H1 (cell line): ENCODE measurements around the gene CIDEA. TPM values are rescaled to one million over a fixed set of nuclear protein-coding genes. Genes with fewer than 3 reads are reported as not detected.

Source experiments
- CTCF ChIA-PET: fragments of 300-600 bp; sonication (Branson Sonifier 250); formaldehyde crosslinking; loops from one replicate; lab custom pipeline; 2021; ENCODE audit not compliant: partially characterized antibody; lab: Charles Lee
- POLR2A ChIA-PET: fragments of 300-600 bp; sonication (Branson Sonifier 250); formaldehyde crosslinking; loops from one replicate; lab custom pipeline; 2021; ENCODE audit warnings: inconsistent platforms; ENCODE audit not compliant: partially characterized antibody; lab: Charles Lee
- DNase-seq, 2 experiments: peaks; one replicate each; pipeline versions ENCODE4 v3.0.0 to v3.0.0-alpha.2; 2010 to 2022; ENCODE audit warnings: low spot score in 2 of 2, low read depth in 1 of 2, mixed read lengths in 1 of 2
- FAIRE-seq: peaks from 2 replicates; lab custom pipeline; 2011; peaks lifted over from hg19 to GRCh38; lab: Jason Lieb, UNC
- H2AFZ ChIP-seq: 2 replicates; pipeline ENCODE4 v1.8.1; 2012; ENCODE audit warnings: low read length, inconsistent platforms
- H2AK5ac ChIP-seq: 2 replicates; pipeline ENCODE4 v1.6.1; 2013; ENCODE audit warnings: low read depth, low read length
- H2BK120ac ChIP-seq: replicated peaks from 2 replicates; pipeline ENCODE3; 2013; ENCODE audit warnings: low read depth, low read length, inconsistent platforms
- H2BK12ac ChIP-seq: 2 replicates; pipeline ENCODE4 v1.6.1; 2013; ENCODE audit warnings: low read depth, low read length
- H2BK15ac ChIP-seq: 2 replicates; pipeline ENCODE4 v1.6.1; 2013; ENCODE audit warnings: low read length
- H2BK20ac ChIP-seq: 2 replicates; pipeline ENCODE4 v1.6.1; 2013; ENCODE audit warnings: low read length
- H2BK5ac ChIP-seq: 2 replicates; pipeline ENCODE4 v1.6.1; 2013; ENCODE audit warnings: low read depth, low read length
- H3K14ac ChIP-seq: 2 replicates; pipeline ENCODE4 v1.6.1; 2013; ENCODE audit warnings: inconsistent platforms; ENCODE audit not compliant: insufficient read length
- H3K18ac ChIP-seq: 2 replicates; pipeline ENCODE4 v1.6.1; 2013; ENCODE audit warnings: low read length; ENCODE audit errors: extremely low read depth
- H3K23ac ChIP-seq: 2 replicates; pipeline ENCODE4 v1.6.1; 2013; ENCODE audit warnings: inconsistent platforms; ENCODE audit not compliant: insufficient read length
- H3K23me2 ChIP-seq: 2 replicates; pipeline ENCODE4 v1.6.1; 2013; ENCODE audit warnings: low read depth, low read length
- H3K27ac ChIP-seq: 2 replicates; pipeline ENCODE4 v1.6.1; 2011; ENCODE audit warnings: low read depth, low read length, inconsistent platforms
- H3K27me3 ChIP-seq, 4 experiments: replicated peaks in 1 of 4; 1 replicate in 1 of 4; 2 replicates in 3 of 4; pipeline versions ENCODE4 v1.6.1 to v1.8.1; 2011 to 2013; ENCODE audit warnings: low read length in 3 of 4, mild to moderate bottlenecking in 3 of 4, inconsistent platforms in 2 of 4, mixed read lengths in 2 of 4, moderate library complexity in 1 of 4; ENCODE audit not compliant: control insufficient read depth in 3 of 4, insufficient read depth in 3 of 4; ENCODE audit errors: extremely low read depth in 1 of 4
- H3K36me3 ChIP-seq, 4 experiments: 2 replicates each; pipeline versions ENCODE4 v1.6.1 to v1.8.1; 2011 to 2013; ENCODE audit warnings: mild to moderate bottlenecking in 4 of 4, low read length in 3 of 4, moderate library complexity in 2 of 4, control low read depth in 1 of 4, inconsistent platforms in 1 of 4; ENCODE audit not compliant: insufficient read depth in 4 of 4, control insufficient read depth in 2 of 4
- H3K4ac ChIP-seq: replicated peaks from 2 replicates; pipeline ENCODE3; 2013; ENCODE audit warnings: low read length, low read depth, mixed read lengths, inconsistent platforms; ENCODE audit not compliant: insufficient read length
- H3K4me1 ChIP-seq, 4 experiments: replicated peaks in 1 of 4; 1 replicate in 1 of 4; 2 replicates in 3 of 4; pipeline versions ENCODE4 v1.6.1 to v1.8.1; 2011 to 2013; ENCODE audit warnings: low read length in 3 of 4, inconsistent platforms in 2 of 4, mixed read lengths in 1 of 4; ENCODE audit not compliant: insufficient read depth in 4 of 4, control insufficient read depth in 3 of 4
- H3K4me2 ChIP-seq, 2 experiments: 2 replicates each; pipeline versions ENCODE4 v1.6.1 to v1.8.1; 2011 to 2013; ENCODE audit warnings: low read depth in 2 of 2, low read length in 2 of 2, control low read depth in 1 of 2, inconsistent platforms in 1 of 2, mild to moderate bottlenecking in 1 of 2; ENCODE audit not compliant: insufficient read depth in 1 of 2
- H3K4me3 ChIP-seq, 4 experiments: fragments of 200-600, 300-600 bp in 1 of 4; sonication (generic), shearing (Covaris generic), sonication (Bioruptor Twin) in 1 of 4; 2 replicates each; pipeline versions ENCODE4 v1.5.1 to v1.8.1; 2011 to 2016; ENCODE audit warnings: low read length in 4 of 4, low read depth in 3 of 4, control low read depth in 2 of 4, inconsistent platforms in 2 of 4, mild to moderate bottlenecking in 2 of 4, mixed read lengths in 1 of 4, moderate library complexity in 1 of 4; ENCODE audit not compliant: insufficient read depth in 2 of 4; ENCODE audit errors: extremely low read depth in 1 of 4
- H3K56ac ChIP-seq: replicated peaks from 2 replicates; pipeline ENCODE3; 2013; ENCODE audit warnings: low read depth, mild to moderate bottlenecking, mixed read lengths, low read length, inconsistent platforms; ENCODE audit not compliant: insufficient read length
- H3K79me1 ChIP-seq: 2 replicates; pipeline ENCODE4 v1.6.1; 2013; ENCODE audit warnings: low read depth, low read length, control low read depth
- H3K79me2 ChIP-seq, 2 experiments: 2 replicates each; pipeline versions ENCODE4 v1.6.1 to v1.8.1; 2012 to 2013; ENCODE audit warnings: low read length in 2 of 2, mild to moderate bottlenecking in 2 of 2, inconsistent platforms in 1 of 2; ENCODE audit not compliant: insufficient read depth in 2 of 2, control insufficient read depth in 1 of 2
- H3K9ac ChIP-seq, 4 experiments: replicated peaks in 1 of 4; 1 replicate in 1 of 4; 2 replicates in 3 of 4; pipeline versions ENCODE4 v1.6.1 to v1.8.1; 2011 to 2013; ENCODE audit warnings: low read depth in 3 of 4, low read length in 3 of 4, control low read depth in 2 of 4, mild to moderate bottlenecking in 2 of 4, moderate library complexity in 2 of 4, inconsistent platforms in 1 of 4; ENCODE audit errors: extremely low read depth in 1 of 4
- H3K9me3 ChIP-seq, 2 experiments: 2 replicates each; pipeline versions ENCODE4 v1.6.1 to v1.8.1; 2012 to 2013; ENCODE audit warnings: mild to moderate bottlenecking in 2 of 2, moderate library complexity in 2 of 2, control low read depth in 1 of 2, inconsistent platforms in 1 of 2, low read depth in 1 of 2, low read length in 1 of 2, mixed read lengths in 1 of 2; ENCODE audit not compliant: insufficient read depth in 2 of 2
- H4K20me1 ChIP-seq, 2 experiments: replicated peaks in 1 of 2; 2 replicates each; pipeline versions ENCODE3 to v1.8.1; 2011 to 2013; ENCODE audit warnings: inconsistent platforms in 2 of 2, low read length in 2 of 2, mild to moderate bottlenecking in 1 of 2; ENCODE audit not compliant: insufficient read depth in 2 of 2, control insufficient read depth in 1 of 2
- H4K5ac ChIP-seq: 2 replicates; pipeline ENCODE4 v1.6.1; 2013; ENCODE audit warnings: low read length, low read depth, mixed read lengths, inconsistent platforms; ENCODE audit not compliant: insufficient read length
- H4K8ac ChIP-seq: 2 replicates; pipeline ENCODE4 v1.8.0; 2013; ENCODE audit warnings: mild to moderate bottlenecking, moderate library complexity, low read length, inconsistent platforms; ENCODE audit not compliant: insufficient read depth; ENCODE audit errors: extremely low read depth
- H4K91ac ChIP-seq: replicated peaks from 2 replicates; pipeline ENCODE3; 2013; ENCODE audit warnings: low read length, mixed read lengths, inconsistent platforms; ENCODE audit not compliant: insufficient read length
- ASH2L ChIP-seq: fragments of 200-600, 300-600 bp; sonication (generic); IDR thresholded peaks from one replicate; pipeline ENCODE4 v1.7.1; 2017; ENCODE audit warnings: low read length
- CHD2 ChIP-seq: IDR thresholded peaks from 2 replicates; pipeline ENCODE4 v1.6.1; 2012; ENCODE audit warnings: low read length, improper control_type of control experiment
- JUN ChIP-seq: IDR thresholded peaks from 2 replicates; pipeline ENCODE4 v1.6.1; 2011; ENCODE audit warnings: low read depth, mild to moderate bottlenecking, improper control_type of control experiment, low read length
- RAD21 ChIP-seq, 2 experiments: IDR thresholded peaks in 1 of 2; conservative IDR thresholded peaks in 1 of 2; 2 replicates each; pipeline ENCODE4 v1.6.1; 2011; ENCODE audit warnings: low read depth in 2 of 2, low read length in 2 of 2, improper control_type of control experiment in 1 of 2, inconsistent platforms in 1 of 2, mild to moderate bottlenecking in 1 of 2, moderate library complexity in 1 of 2
- RFX5 ChIP-seq: IDR thresholded peaks from 2 replicates; pipeline ENCODE4 v1.6.1; 2011; ENCODE audit warnings: low read depth, low read length, improper control_type of control experiment, borderline replicate concordance
- RXRA ChIP-seq: IDR thresholded peaks from 2 replicates; pipeline ENCODE4 v1.6.1; 2011; ENCODE audit warnings: low read depth, mild to moderate bottlenecking, low read length, moderate library complexity; ENCODE audit not compliant: insufficient read depth
- SIN3A ChIP-seq, 2 experiments: IDR thresholded peaks in 1 of 2; conservative IDR thresholded peaks in 1 of 2; 2 replicates each; pipeline ENCODE4 v1.6.1; 2011 to 2012; ENCODE audit warnings: low read length in 2 of 2, improper control_type of control experiment in 1 of 2, low read depth in 1 of 2, mild to moderate bottlenecking in 1 of 2
- SP2 ChIP-seq: IDR thresholded peaks from 2 replicates; pipeline ENCODE4 v1.6.1; 2012; ENCODE audit warnings: mild to moderate bottlenecking, low read length, inconsistent platforms
- TCF12 ChIP-seq: IDR thresholded peaks from 2 replicates; pipeline ENCODE4 v1.6.1; 2011; ENCODE audit warnings: low read depth, mild to moderate bottlenecking, low read length
- YY1 ChIP-seq: IDR thresholded peaks from 2 replicates; pipeline ENCODE4 v1.6.1; 2011; ENCODE audit warnings: low read depth, mild to moderate bottlenecking, low read length
- WGBS, 2 experiments: shearing (Covaris generic) in 1 of 2; methylation state at CpG; one replicate each; pipeline versions ENCODE4 v1.1.6 to v1.1.7; 2013 to 2015; ENCODE audit warnings: low lambda C conversion rate in 2 of 2, mixed read lengths in 2 of 2, inconsistent platforms in 1 of 2, low coverage in 1 of 2, missing lambda C conversion rate in 1 of 2; ENCODE audit not compliant: insufficient replicate concordance in 2 of 2, insufficient coverage in 1 of 2, insufficient read length in 1 of 2; ENCODE audit errors: extremely low coverage in 1 of 2, missing lambda C conversion rate in 1 of 2; 5-methylcytosine and 5-hydroxymethylcytosine counted together
- polyA plus RNA-seq, 7 experiments: library from polyadenylated mRNA; depleted of rRNA in 3 of 7; stranded (reverse) in 5 of 7; unstranded in 2 of 7; fragments of >200 nt in 5 of 7; fragments of 200-250 nt in 2 of 7; gene quantifications; 1 replicate in 5 of 7; 2 replicates in 1 of 7; 4 replicates in 1 of 7; pipeline versions ENCODE4 v1.2.1 to v1.2.3, GENCODE V29; 2011 to 2013; ENCODE audit warnings: missing spikeins in 2 of 7, mixed read lengths in 2 of 7
- total RNA-seq: library from RNA; stranded (reverse); fragmentation: NEBNext Ultra II Directional; extraction: Animal tissue kit (Norgen Biotek cat#: 25700); gene quantifications from 2 replicates; pipeline ENCODE4 v1.2.1, GENCODE V29; 2021
- TF ChIP-seq, protein P1 (sequence below): IDR thresholded peaks from 2 replicates; pipeline ENCODE4 v1.6.1; 2012; ENCODE audit warnings: low read length, inconsistent platforms

Gene CIDEA
- total and polyA plus RNA-seq, 2 of the 8 experiments (the other 6 are each of a cell fraction or from before 2014, with no cell fraction given): not detected

DNA sequence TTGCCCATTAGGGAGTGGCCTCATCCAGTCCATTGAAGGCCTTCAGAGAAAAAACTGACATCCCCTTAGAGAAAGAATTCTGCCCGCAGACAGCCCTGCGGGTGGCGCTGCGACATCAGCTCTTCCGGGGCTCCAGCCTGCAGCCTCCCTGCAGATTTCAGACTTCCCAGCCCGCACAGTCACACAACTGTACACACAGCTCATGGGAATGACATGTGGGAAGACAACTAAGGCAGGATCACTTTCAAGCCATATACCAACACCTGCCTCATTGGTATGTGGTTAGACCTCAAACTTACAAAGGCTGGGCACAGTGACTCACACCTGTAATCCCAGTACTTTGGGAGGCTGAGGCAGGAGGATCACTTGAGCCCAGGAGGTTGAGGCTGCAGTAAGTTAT is 29.1 kb downstream of the CIDEA start:
- no peak overlapping the region for H3K4me2 ChIP-seq
- no peak for TF ChIP-seq SP2
- no peak for TF ChIP-seq ASH2L
- TF ChIP-seq CHD2: no peak
- no peak for TF ChIP-seq TCF12
- no peak for TF ChIP-seq RXRA
- peak; percentile 79 to 89 for TF ChIP-seq RAD21 (IDR thresholded peaks at IDR 0.05 in 1 of 2, conservative IDR thresholded peaks at IDR 0.05 in 1 of 2; ENCODE audit: low read depth in 2 of 2, low read length in 2 of 2)
- TF ChIP-seq YY1: no peak
- no peak for TF ChIP-seq RFX5
- no peak for TF ChIP-seq SIN3A (conservative IDR thresholded peaks at IDR 0.05 in 1 of 2, IDR thresholded peaks at IDR 0.05 in 1 of 2; ENCODE audit: low read depth in 1 of 2, low read length in 2 of 2)
- no peak for TF ChIP-seq JUN
- TF ChIP-seq, protein P1, sequence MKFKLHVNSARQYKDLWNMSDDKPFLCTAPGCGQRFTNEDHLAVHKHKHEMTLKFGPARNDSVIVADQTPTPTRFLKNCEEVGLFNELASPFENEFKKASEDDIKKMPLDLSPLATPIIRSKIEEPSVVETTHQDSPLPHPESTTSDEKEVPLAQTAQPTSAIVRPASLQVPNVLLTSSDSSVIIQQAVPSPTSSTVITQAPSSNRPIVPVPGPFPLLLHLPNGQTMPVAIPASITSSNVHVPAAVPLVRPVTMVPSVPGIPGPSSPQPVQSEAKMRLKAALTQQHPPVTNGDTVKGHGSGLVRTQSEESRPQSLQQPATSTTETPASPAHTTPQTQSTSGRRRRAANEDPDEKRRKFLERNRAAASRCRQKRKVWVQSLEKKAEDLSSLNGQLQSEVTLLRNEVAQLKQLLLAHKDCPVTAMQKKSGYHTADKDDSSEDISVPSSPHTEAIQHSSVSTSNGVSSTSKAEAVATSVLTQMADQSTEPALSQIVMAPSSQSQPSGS: no peak

More for the DNA sequence above, 29.1 kb downstream of the CIDEA start:
- Histone ChIP-seq H3K23ac (no peak overlapping the region), H3K27me3 (peaks cover 2 to 24% (median 15%) of the 10 kb centered on the region in 4 experiments; a peak in 6 of 7 replicates), H3K14ac (no peak overlapping the region), H4K91ac (no peak overlapping the region), H3K9me3 (no peaks in the 10 kb centered on the region), H3K4me1 (peaks cover 0 to 14% (median 13%) of the 10 kb centered on the region in 4 experiments; a peak in 6 of 7 replicates), H2AK5ac (no peak overlapping the region), H2BK5ac (no peak overlapping the region), H2BK120ac (no peak overlapping the region), H3K9ac (no peak overlapping the region), H4K8ac (no peak overlapping the region), H3K79me2 (no peaks in the 10 kb centered on the region), H3K23me2 (peaks cover 12% of the 10 kb centered on the region), H3K79me1 (no peaks in the 10 kb centered on the region), H4K20me1 (no peaks in the 10 kb centered on the region), H3K27ac (no peak overlapping the region), H3K4me3 (no peak overlapping the region), H4K5ac (no peak overlapping the region), H3K56ac (no peak overlapping the region), H3K18ac (no peak overlapping the region), H2BK20ac (0 out of 2 replicates have a peak overlapping the region, but pooled peaks have one; percentile 43), H2BK15ac (no peak overlapping the region), H2BK12ac (no peak overlapping the region), H3K4ac (no peak overlapping the region), H2AFZ (no peak overlapping the region), H3K36me3 (no peaks in the 10 kb centered on the region)
- DNase-seq (peak in 1 of 2 experiments; percentile 65), FAIRE-seq (no peak)
- POLR2A ChIA-PET: interaction anchor here (0.6 to 2.9 kb wide), 6 partner anchors 19 to 52 kb away, joined by 3 to 17 read pairs (median 3); partner anchors contain the start of gene TUBB6
- CTCF ChIA-PET: interaction anchor here (0.6 to 3.5 kb wide), 24 partner anchors 8 to 376 kb away, joined by 3 to 21 read pairs (median 6); partner anchors contain the start of genes AFG3L2 and TUBB6
- 42% methylated on average over 6 of the region's 6 CpGs; no CpG with 5 or more reads in 1 of the 2 experiments for WGBS, 2 experiments
